HG03520 (cell line): ENCODE measurements around the gene SNAPC4.

ENCODE experiments used
- ATAC-seq: cut with Tn5 transposase; IDR thresholded peaks from one replicate; pipeline ENCODE4 v1.9.1; 2021; ENCODE audit warnings: mild to moderate bottlenecking, moderate library complexity; ENCODE audit not compliant: unreplicated experiment

SNAPC4 gene

DNA sequence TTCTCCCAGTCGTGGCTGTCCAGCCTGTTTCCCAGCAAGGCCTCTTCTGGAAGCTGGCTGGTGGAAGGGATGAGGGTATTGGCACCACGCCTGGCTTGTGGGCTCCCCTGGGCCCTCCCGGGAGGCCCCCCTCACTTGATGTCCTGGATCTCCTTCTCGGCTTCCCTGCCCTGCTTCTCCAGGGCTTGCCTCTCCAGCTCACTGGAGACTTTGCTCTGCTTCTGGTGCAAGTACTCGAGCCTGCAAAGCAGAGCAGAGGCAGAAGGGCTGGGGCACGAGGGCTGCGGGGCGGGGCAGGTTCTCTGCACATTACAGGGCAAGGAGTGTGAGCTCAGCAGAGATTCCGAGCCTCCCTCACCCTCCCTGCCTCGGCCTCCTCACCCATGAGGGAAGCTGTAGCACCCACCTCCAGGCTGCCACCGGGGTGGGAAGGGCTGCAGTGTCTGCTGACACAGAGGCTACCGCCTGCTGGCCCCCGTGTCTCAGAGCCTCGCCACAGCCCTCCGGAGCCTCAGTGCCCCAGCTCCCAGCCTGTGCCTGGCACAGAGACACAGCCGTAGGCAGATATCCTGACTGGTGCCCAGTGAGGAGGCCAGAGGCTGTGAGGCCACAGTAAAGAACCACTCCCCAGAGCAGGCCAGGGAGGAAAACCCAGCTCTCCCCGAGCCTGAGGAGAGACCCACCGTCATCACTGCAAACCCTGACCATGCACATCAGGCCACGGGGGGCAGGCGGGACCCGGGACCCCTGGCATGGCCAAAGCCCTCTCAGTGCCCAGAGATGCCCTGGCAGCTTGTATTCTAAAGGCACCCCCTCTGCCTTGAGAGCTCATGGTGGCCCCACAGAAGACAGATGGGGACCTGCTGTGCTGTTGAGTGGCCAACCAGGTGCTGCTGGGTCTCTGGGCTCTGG lies 7.2 kb downstream of the SNAPC4 start:
- ATAC-seq, result no peak

DNA sequence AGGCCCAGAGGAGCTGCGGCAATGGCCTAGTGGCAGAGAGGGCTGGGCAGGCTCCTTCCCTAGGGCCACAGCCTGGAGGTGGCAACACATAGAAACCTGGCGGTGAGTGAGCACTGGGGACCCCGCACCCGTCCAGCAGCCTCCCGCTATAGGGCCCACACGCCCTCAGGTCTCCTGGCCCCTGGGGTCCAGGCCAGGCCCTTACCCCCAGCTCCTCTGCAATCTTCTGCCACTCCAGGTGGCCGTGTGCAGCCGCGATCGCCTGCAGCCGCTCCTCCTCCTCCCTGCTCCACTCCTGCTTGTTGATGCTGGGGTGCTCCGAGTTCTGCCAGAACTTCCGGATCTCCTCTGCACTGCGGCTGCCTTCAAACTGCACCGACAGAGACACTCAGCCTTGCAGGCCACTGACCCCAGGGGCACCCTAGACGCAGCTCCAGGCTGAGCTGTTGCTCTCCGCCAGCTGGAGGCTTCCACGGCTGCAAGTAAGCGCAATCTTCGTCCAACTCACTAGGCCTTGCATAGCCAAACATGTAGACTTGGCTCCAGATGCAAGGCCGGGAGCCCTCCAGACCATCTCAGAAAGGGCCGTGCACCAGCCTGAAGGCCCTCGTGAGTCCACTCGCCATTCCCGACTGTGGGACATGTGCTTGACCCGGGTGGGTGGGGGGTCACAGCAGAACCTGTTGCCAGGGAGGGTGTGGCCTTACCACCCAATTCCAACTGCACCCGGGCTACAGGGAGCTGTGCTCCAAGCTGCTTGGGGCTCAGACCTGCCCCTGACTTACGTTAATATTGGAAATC lies 8.0 kb downstream of the SNAPC4 start:
- no peak for ATAC-seq

DNA sequence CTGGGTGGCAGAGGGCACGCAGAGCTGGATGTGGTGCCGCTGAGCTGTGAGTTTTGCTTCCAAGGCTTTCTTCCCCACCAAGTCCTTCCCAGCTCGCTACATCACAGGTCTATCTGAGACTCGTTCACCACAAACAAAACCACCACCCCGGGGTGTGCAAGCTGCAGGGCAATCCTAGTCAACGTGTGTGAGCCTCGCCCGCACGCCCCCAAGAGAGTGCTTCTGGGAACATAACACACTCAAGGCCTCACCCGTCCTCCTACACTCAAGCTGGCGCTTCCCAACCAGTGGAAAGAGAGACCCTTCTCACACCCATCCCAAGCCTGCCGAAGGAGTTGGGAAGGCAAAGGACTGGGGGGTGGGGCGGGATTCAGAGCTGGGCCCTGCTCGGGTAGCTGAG lies 10.6 kb downstream of the SNAPC4 start:
- ATAC-seq, result no peak

GRCh38 chr9:136387217-136387616 lies 12.8 kb downstream of the SNAPC4 start:
- ATAC-seq, result no peak

GRCh38 chr9:136386018-136386417 lies 14.0 kb downstream of the SNAPC4 start:
- no peak for ATAC-seq

DNA sequence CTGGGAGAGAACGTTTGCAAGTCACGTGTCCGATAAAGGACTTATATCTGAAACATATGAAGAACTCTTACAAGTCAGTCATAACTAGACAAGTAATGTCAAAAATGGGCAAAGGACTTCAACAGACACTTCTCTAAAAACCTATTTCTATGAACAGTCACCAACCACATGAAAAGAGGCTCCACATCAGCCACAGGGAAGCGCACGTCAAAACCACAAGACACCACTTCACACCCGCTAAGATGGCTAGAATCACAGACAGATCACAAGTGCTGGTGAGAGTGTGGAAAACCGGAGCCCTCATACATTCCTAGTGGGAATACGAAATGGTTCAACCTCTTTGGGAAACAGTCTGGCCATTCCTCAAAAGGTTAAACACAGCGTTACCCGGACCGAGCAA lies 15.0 kb downstream of the SNAPC4 start:
- ATAC-seq, result no peak

DNA sequence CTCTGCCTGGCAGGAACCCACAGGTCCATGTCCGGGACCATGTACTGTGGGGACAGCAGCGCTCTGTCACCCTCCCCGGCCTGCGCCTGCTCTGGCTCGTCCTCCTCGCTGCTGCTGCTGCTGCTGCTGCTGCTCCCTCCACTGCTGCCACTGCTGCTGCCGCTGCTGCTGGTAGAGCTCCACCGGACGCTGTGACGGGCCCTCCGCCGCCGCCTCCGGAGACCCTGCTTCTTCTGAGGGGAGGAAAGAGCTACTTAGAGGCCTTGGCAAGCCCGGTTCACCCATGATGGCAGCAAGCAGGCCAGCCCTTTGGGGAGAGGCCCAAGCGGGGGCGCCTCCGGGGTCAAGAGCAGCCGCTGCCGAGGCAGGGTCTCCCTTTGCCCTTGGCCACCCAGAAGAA lies 16.5 kb downstream of the SNAPC4 start:
- no peak for ATAC-seq

DNA sequence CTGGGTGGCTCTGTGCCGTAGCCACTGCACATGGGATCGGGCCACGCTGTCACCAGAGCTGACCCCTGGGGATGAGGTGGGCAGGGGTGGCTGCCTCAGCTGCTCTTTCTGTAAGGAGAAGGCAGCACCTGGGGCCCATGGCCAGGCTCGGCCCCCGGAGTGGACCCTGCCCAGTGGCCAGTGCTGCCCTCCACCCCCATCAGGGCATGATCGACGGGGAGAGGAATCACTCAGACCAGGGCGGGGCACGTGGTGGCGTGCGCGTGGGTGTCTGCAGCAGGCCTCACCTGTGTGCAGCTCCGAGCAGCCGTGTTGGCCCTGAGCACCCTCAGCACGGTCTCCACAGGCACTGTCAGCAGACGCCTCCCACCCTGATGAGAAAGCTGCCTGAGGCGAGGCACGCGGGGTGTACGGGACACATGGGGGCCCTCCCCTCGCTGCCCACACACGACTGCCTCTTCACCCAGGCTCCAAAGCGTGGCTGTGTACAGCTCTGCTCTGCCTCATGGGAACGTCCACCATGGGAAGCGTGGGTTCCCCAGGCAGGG lies 17.9 kb downstream of the SNAPC4 start:
- ATAC-seq, result no peak

DNA sequence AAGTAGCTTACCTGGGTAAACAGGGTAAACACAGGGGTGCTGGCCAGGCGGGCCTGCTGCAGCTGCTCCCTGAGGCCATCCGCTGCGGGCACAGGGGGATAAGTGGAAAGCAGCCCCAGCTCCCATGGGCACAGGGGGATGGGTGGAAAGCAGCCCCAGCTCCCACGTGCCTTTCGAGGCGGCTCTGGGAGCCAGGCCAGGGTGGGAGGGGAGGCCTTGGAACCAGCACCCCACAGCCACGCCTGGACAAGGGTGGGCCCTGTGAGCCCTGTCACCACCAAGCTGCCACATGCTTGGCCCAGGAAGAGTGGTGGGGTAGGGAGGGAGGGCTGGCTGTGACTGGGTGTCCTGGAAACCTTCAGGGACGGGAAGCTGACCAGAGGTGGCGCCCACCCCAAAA lies 18.7 kb downstream of the SNAPC4 start:
- no peak for ATAC-seq

GRCh38 chr9:136380381-136380780 lies 19.6 kb downstream of the SNAPC4 start:
- no peak for ATAC-seq

DNA sequence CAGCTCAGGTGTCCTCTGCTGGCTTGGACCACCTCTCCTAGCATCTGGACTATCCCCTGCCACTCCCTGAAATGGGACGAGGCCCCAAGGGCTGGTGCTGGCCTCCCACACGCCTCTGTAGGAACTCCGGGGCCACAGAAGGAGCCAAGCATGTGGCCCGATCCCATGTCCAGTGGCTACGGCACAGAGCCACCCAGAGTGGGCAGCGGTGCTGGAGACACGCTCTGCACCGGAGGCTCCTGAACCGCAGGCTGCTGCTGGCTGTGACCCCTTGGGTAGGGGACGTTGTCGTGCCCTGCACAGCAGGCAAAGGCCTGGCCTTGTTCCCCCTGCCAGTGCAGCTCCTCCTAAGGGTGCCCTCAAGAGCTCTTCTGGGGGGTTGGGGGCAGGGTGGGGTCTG lies 20.1 kb downstream of the SNAPC4 start:
- ATAC-seq, result no peak

DNA sequence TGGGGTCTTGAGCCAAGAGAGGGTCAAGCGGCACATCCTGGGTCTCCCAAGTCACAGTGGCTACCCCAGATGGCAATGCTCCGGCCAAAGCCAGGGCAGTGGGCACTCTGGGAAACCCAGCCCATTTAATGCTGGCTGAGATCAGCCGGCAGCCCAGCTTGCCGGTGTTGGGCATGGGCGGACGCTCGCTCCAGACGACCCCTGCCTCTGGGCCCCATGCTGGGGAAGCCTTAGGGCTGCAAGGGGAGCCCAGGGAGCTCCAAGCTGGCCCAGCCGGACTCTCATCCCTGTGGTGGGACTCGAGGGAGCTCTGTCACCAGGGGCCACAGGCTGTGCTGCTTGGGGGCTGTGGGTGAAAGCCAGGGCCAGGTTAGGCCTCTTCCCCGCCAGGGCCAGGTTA lies 20.6 kb downstream of the SNAPC4 start:
- ATAC-seq, result no peak

GRCh38 chr9:136379003-136379287 lies 21.0 kb downstream of the SNAPC4 start:
- ATAC-seq, result no peak

DNA sequence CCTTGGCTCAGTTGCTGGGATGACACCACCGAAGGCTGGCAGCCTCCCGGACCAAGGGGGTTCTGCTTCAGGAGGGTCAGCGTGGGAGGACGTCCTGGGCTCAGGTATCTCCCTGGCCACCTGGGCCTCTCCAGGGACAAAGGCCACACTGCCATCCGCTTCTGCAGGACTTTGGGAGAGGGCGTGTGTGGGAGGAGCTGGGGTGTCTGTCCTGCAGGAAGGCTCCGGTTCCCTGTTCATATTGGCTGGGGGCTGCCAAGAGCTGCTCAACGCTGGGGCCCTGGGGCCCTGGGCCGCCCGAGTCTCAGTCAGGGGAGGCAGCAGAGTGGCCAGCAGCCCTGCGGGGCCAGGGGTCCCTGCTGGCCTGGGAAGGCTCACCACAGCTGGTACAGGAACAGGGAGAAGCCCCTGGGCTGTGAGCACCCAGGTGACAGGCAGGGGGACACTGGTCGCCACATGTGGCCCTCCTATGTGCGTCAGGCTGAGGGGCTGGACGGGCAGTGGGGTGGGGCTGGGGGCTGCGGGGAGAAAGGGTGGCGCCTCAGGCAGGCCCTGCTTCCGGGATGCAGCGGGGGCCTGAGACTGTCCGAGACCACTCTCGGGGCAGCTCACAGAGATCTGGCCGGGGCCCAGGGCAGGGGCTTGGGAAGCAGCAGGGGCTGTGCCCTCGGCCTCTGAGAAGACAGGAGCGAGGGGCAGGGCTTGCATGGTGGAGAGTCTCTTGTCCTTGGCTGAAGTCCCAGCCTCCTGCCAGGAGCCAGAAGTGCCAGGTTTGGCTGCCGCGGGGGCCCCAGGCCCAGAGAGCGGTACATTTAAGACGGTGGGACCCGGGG lies 21.6 kb downstream of the SNAPC4 start:
- ATAC-seq, result no peak

DNA sequence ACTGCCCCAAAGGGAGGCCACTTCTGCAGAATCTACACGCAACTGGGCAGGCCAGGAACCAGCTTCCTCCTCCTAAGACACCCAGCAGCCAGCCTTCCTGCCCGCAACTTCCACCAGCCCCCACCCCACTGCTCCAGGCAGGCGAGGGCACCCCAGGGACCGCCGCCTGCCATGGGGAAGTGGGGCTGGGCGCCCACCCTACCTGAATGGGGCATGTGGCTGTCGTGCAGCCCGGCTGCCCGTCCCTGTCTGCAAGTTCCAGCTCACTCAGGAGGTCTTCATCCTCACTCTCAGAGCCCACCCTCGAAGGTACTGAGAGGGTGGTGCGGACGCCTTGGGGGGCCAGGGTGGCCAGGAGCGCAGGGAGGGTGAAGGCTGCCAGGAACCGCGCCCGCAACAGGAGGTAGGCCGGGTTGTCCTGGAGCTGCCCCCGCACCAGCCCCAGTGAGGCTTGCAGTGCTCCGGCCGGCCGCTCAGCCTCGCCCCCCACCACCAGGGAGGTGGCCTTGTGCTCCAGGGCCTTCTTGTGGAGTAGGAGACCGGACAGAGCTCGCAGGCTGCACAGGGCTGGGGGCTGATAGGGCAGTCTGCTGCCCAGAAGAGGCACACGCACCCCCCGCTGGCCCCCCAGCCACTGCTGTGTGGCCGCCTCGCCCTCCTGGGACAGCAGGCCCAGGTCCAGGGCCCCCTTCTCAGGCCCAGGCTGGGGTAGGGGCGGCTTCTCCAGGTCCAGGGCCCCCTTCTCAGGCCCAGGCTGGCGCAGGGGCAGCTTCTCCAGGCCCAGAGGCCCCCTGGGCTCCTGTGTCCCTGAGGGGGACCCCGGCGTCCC lies 22.4 kb downstream of the SNAPC4 start:
- ATAC-seq, result no peak

- no peak for ATAC-seq
These were observed 23.5 kb downstream of the SNAPC4 start for GRCh38 chr9:136376457-136376856.

DNA sequence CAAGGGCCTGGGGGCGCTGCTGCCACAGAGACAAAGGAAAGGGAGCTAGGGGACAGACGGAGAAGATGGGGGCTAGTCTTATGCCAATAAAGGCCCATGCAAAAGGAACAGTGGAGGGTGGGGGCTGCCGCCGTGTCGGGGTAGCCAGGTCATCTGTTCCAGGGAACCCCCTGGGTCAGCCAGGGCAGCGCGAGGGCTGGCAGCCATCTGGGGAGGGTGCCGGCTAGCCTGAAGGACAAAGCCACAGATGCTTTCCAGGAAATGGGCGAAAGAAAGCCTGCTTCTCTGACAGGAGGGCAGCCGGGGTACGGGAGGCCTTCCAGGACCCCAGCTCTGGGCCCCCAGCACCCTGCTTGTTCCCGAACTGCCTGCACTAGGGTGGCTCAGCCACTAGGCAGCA lies 24.9 kb downstream of the SNAPC4 start:
- ATAC-seq, result no peak

DNA sequence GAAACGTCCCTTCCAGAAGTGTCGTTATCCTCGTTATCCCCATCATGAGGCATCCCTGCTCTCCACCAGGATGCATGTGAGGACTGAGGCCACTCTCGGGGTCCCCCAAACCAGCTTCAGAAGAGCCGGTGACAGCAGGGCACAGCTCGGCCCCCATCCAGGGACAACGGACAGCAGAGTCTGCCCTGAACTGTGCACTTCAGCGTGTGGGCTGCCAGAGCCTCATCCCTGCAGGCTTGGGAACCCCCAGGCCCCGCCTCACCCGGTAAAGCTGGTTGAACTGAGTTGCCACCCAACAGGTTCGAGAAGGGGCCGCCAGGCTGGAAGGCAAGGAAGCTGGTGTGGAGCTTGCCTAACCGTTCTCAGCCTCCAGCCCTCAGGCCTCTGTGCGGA lies 25.8 kb downstream of the SNAPC4 start:
- no peak for ATAC-seq

DNA sequence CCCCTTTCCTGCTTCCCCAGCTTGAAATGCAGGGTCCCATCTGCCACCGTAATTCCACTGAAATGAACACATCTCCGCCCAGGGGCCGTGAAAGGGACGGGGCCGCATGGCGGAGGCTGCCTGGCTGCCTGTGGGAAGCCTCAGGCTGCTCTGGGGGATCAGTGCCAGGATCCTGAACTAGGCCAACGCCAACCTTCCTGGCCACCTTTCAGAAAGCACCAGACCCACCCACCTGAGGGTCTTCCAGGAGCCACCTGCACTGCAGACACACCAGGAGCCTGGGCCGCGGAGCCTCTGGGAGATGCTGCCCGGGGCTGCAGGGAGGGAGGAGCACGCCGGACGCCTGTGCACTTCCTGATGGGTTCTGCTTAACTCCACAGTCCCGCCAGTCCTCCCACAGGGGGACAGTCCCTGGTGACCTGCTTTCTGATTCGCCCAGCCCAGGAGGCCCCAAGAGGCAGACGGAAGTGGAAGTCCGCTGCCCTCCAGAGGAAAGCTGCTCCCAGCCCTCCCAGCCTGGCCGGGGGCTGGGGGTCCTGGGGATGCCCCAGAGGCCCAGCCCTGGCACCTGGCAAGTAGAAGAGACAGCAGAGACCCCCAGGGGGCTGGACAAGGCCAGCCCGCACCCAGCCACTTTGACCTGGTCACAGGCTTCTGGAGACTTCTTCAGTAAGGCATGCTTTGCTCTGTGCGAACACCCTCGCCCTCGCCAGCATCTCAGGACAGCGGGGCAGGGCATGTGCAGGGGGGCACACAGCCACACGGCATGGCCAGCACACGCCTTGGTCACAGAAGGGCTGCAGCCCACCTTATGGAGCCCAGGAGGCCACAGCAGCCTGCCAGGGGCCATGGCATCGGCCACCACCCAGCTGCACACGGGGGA lies 26.4 kb downstream of the SNAPC4 start, which contains the start of gene CARD9:
Gene CARD9 (minus strand): TSS at position 370 of the 883 bp plus-strand sequence. CDS start 1,591 bp downstream, outside the sequence.
- ATAC-seq, result no peak
